GM12891 (cell line): Measurements from ENCODE around the gene SPNS2.

Experiments
- PAX5 ChIP-seq: IDR thresholded peaks from 2 replicates; pipeline ENCODE4 v1.6.1; 2011; ENCODE audit warnings: low read length, moderate library complexity, mild to moderate bottlenecking; ENCODE audit not compliant: insufficient read depth, severe bottlenecking
- POLR2A ChIP-seq: IDR thresholded peaks from 2 replicates; pipeline ENCODE4 v1.6.1; 2011; ENCODE audit warnings: low read depth, low read length, control low read depth
- POLR2AphosphoS5 ChIP-seq: IDR thresholded peaks from 2 replicates; pipeline ENCODE4 v1.6.1; 2011; ENCODE audit warnings: low read depth, low read length, control low read depth
- POU2F2 ChIP-seq: IDR thresholded peaks from 2 replicates; pipeline ENCODE4 v1.6.1; 2011; ENCODE audit warnings: low read depth, mild to moderate bottlenecking, control low read depth, low read length, moderate library complexity
- SPI1 ChIP-seq: IDR thresholded peaks from 2 replicates; pipeline ENCODE4 v1.6.1; 2011; ENCODE audit warnings: low read depth, low read length, control low read depth
- TAF1 ChIP-seq: IDR thresholded peaks from 2 replicates; pipeline ENCODE4 v1.6.1; 2011; ENCODE audit warnings: low read depth, low read length, control low read depth

- TF ChIP-seq POLR2A (no peak), POLR2AphosphoS5 (no peak), TAF1 (no peak), POU2F2 (no peak), PAX5 (no peak), SPI1 (no peak)
These were observed 16.8 kb downstream of the SPNS2 start for GRCh38 chr17:4515501-4515900.
